Measurements from ENCODE around the gene KIF6.
A peak's percentile ranks its signal among the peaks of the same experiment; 100 is the strongest.

KIF6 gene

GRCh38 chr6:39339096-39339867 lies 385.9 kb downstream of the KIF6 start:
- no peak for DNase-seq

- peak; percentile 18 for DNase-seq
Observed at GRCh38 chr6:39338397-39338796, 386.8 kb downstream of the KIF6 start.

- peak; percentile 25 for DNase-seq
Observed at GRCh38 chr6:39335780-39336545, 389.2 kb downstream of the KIF6 start.

GRCh38 chr6:39333644-39334438 lies 391.4 kb downstream of the KIF6 start:
- DNase-seq = no peak

- peak; percentile 23 for DNase-seq
Observed at GRCh38 chr6:39330476-39330875, 394.7 kb downstream of the KIF6 start.

- peak; percentile 80 for DNase-seq
Observed at GRCh38 chr6:39330057-39330456, 395.2 kb downstream of the KIF6 start.

- no peak for DNase-seq
Observed at GRCh38 chr6:39328066-39328465, 397.1 kb downstream of the KIF6 start.

GRCh38 chr6:39327507-39327906 lies 397.7 kb downstream of the KIF6 start:
- DNase-seq = no peak

- DNase-seq = no peak
Observed at GRCh38 chr6:39322306-39322850, 402.8 kb downstream of the KIF6 start, which contains the start of gene KCNK16. TSS of gene KCNK16 (minus strand) at chr6:39322702. CDS start at chr6:39322540, 162 bp downstream.

GRCh38 chr6:39321761-39322160 lies 403.4 kb downstream of the KIF6 start:
- no peak for DNase-seq

GRCh38 chr6:39320363-39320984 lies 404.7 kb downstream of the KIF6 start:
- no peak for DNase-seq

- DNase-seq = no peak
Observed at GRCh38 chr6:39319621-39320362, 405.4 kb downstream of the KIF6 start.

- DNase-seq = no peak
Observed at GRCh38 chr6:39317256-39317655, 408.0 kb downstream of the KIF6 start.

GRCh38 chr6:39314273-39314795 lies 410.9 kb downstream of the KIF6 start, which contains the start of gene KCNK17:
TSS of gene KCNK17 (minus strand) at chr6:39314419. CDS start at chr6:39314320, 99 bp downstream.
- no peak for DNase-seq

GRCh38 chr6:39313526-39314272 lies 411.5 kb downstream of the KIF6 start:
- DNase-seq = no peak

GRCh38 chr6:39312912-39313525 lies 412.2 kb downstream of the KIF6 start:
- DNase-seq = no peak

GRCh38 chr6:39310542-39310941 lies 414.7 kb downstream of the KIF6 start:
- DNase-seq = no peak

GRCh38 chr6:39309942-39310531 lies 415.2 kb downstream of the KIF6 start:
- DNase-seq = peak; percentile 77

GRCh38 chr6:39307462-39307861 lies 417.7 kb downstream of the KIF6 start:
- DNase-seq = no peak

- no peak for DNase-seq
Observed at GRCh38 chr6:39304951-39305350, 420.3 kb downstream of the KIF6 start.
